IMR-90 (cell line): ENCODE results near the gene ISOC2.

Source experiments
- CEBPB ChIP-seq: IDR thresholded peaks from 2 replicates; pipeline ENCODE4 v1.6.1; 2012; ENCODE audit warnings: low read depth, low read length, improper control_type of control experiment
- RAD21 ChIP-seq: IDR thresholded peaks from 2 replicates; pipeline ENCODE4 v1.6.1; 2012; ENCODE audit warnings: low read length, improper control_type of control experiment
- SMC3 ChIP-seq: fragments of 150-350 bp; IDR thresholded peaks from 2 replicates; pipeline ENCODE4 v1.6.1; 2016; ENCODE audit warnings: low read depth, mild to moderate bottlenecking, antibody characterized with exemption, low read length, moderate library complexity

DNA sequence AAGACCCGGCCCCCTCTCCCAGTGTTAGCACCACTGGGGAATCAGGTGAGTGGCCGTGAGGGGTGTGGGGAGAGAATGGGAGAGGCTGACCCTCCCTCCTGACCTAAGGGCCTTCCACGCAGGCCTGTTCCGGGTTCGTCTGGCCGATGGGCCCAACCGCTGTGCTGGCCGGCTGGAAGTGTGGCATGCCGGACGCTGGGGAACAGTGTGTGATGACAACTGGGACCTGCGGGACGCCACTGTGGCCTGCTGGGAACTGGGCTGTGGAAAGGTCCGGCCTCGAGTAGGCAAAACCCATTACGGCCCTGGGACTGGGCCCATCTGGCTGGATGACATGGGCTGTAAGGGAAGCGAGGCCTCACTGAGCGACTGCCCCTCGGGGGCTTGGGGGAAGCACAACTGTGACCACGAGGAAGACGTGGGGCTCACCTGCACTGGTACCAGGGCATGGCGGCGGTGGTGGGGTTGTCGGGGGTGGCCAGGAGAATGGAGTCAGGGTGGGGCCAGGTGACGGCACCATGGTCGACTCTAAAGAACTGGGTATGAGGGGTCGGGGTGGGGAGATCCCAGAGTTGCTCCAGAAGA, 39.0 kb upstream of the ISOC2 start:
- TF ChIP-seq RAD21 (no peak), CEBPB (no peak), SMC3 (no peak)
